Inflammatory macrophage treated with lipopolysaccharide for 4 hours (primary cell): ENCODE results near the gene CHD1L.
"Not testable (repeated sequence)": the region's sequence is repeated elsewhere in the genome, so short reads cannot be mapped to it uniquely, and the experiment has no call there.

Source experiments
- DNase-seq: peaks from one replicate; pipeline ENCODE4 v3.0.0-alpha.2; 2020

CHD1L gene

DNA sequence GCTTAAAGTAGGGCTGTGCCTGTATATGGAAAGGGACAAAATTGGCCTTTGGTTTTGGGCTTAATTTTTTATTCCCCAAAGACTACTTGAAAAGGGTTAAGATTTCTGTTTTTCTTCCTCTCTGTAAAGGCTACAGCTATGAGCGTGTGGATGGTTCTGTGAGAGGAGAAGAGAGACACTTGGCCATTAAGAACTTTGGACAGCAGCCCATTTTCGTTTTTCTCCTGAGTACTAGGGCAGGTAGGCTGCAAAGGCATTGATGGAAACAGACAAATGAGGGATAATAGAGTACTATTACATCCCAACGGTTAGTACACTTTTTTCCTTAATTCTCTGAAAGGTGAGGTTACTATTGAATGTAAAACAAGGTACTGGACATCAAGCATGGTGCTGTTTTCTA, 29.6 kb downstream of the CHD1L start:
- DNase-seq = no peak

DNA sequence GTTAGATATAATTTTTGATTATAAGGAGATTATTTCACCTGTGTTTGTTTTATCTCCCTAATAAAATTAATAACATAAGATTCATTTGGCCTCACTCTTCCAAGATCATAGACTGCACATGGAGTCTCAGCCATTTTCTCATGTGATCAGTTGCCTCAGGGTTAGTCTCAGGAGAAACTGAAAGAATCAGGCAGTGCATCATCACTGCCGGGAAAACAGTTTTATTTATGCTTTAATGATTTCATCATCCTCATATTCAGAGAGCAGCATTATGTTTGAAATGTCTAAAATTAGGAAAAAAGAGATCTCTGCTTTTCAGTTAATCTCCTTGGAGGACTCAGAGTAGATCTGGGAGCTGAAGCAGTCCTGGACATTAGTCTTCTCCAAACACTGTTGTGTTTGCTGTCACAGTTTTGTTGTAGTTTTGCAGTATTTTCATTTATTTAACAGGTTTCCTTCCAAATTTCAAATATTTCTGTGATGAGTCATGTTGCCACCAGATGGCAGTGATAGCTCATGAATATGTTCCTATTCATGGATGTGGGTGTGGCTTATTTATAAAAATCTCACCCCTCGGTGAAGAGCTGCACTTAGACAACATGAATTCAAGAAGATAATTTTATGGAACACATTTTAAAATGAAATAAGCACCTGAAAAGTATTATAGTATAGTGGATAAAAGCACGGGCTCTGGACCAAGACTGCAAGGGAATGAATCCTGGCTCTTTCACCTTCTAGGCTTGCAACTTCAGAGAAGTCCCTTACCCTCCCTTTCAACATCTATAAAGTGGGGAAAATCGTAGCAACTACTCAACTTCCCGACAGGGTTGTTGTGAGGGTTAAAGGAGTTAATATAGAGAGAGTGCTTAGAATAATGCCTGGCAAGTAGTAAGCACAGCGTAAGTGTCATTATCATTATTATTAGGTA, 31.2 kb downstream of the CHD1L start:
- DNase-seq = peak; percentile 64

DNA sequence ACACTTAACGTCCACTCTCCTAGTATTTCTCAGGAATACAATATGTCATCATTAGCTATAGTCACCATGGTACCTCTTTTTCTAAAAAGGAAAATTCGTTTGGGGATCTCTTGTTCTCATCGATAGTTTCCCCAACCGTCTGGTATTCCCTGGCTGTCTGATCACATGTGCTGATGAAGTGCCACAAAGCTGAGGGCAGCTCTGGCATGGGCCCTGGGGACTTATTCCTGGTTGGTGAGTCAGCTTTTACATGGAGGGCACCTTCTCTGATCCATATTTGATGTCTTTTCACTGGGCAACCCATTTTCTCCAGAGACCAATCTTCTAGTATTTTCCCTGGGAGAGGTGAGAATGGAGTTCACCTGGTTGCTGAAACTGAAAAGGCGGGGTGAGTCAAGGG, 39.5 kb downstream of the CHD1L start:
- no peak for DNase-seq

DNA sequence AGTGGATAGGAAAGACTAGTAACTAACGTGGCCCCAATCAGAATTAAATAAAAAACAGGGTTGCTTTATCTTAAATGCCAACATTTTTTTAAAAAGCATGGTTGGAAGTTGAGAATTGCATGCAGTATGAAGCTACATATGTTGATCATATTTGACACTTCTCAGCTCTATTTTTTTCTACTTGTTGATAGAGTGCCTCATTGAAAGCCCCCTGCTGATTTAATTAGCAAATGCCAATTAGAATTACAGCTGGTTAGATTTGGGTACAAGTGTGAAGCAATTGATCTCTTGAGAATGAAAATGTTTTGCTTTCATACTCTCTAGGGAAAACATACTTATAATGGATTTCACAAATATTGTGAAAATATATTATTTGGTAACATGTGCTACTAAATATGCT, 40.5 kb downstream of the CHD1L start:
- DNase-seq = no peak

DNA sequence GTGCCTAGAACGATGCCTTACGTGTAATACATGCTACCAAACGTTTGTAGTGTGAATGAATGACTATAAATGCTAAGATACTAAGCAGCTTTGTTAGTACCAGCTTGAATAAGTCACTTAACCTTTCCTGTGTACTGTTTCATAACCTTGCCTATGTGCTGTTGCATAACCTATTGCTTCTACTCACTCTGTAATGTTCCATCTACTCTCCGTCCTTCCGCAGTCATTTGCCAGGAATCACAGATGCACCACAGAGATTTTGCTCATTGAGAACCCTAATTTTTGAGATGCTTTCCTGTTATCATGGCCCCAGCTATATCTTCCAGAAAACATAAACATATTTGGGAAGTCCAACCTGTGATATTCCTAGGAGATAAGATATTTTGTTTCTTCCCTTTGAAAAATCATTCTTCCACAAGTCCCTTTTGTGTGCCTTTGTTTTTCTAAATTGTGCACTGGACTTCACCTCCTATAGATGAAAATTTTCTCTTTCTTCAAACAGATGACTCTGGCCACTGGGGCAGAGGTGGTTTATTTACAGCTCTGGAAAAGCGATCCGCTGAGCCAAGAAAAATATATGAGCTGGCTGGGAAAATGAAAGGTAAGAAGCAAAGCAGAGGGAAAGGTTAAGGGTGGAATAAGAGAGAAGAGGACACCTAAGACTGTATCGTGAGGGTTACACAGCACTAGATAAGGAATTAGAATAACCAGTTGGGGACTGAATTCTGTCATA, 44.8 kb downstream of the CHD1L start:
- DNase-seq = no peak

DNA sequence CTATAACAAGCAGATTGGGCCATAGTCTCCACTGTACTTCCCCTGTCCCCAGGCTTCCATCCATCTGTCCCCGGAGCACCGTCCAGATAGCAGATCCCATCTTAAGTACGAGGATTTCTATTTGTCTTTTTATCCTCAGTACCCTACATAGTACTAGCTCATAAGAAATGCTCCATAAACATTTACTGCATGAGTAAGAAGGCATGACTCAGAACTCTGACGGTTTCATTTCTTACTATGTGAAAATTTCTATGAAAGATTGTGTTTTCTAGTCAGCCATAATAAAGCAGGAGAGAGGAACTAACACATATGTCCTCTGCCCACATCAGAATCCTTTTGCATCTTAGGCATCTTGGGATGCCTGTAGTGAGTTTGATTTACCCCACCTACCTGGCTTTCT, 49.5 kb downstream of the CHD1L start:
- DNase-seq = peak; percentile 33

DNA sequence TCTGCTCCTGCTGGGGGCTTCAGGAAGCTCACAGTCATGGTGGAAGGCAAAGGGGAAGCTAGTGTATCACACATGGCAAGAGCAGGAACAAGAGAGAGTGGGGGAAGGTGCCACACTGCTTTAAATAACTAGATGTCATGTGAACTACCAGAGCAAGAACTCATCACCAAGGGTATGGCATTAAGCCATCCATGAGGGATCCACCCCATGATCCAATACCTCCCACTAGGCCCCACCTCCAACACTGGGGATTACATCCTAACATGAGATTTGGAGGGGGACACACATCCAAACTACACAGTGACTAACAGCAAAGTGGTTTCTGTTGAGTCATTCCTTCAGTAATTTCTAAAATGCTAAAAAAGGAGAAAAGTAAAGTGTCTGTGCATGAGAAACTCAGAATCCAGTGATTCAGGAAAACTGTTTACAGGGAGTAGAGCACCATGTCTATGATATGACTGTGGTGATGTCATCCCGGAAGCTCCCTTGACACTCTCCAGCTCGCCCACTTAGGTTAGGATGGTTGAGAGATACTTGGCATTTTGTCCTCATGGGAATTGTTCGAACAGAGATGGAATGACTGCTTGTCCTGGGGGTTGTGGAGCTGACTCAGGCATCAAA, 50.3 kb downstream of the CHD1L start:
- DNase-seq = peak; percentile 3

DNA sequence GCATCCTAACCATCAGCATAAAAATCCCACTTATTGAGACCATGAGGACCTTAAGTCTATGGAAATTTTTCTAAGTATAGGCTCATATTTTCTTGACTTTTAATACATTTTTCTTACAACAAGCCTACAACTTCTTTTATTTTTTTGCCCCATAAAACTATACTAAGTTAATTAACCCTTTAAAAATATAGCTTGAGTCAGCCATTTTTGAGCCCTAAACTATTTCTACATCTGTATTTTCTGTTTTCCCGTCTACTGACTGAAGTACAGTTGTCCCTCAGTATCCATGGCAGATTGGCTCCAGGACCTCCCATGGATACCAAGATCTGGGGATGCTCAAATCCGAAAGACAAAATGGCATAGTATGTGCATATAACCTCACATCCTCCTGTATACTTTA, 55.0 kb downstream of the CHD1L start:
- no peak for DNase-seq

DNA sequence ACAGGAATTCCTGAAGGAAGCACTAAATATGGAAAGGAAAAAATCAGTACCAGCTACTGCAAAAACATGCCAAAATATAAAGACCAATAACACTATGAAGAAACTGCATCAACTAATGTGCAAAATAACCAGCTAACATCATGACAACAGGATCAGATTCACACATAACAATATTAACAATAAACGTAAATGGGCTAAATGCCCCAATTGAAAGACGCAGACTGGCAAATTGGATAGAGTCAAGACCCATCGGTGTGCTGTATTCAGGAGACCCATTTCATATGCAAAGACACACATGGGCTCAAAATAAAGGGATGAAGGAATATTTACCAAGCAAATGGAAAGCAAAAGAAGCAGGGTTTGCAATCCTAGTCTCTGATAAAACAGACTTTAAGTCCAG, 63.3 kb downstream of the CHD1L start:
- not testable (repeated sequence) for DNase-seq

DNA sequence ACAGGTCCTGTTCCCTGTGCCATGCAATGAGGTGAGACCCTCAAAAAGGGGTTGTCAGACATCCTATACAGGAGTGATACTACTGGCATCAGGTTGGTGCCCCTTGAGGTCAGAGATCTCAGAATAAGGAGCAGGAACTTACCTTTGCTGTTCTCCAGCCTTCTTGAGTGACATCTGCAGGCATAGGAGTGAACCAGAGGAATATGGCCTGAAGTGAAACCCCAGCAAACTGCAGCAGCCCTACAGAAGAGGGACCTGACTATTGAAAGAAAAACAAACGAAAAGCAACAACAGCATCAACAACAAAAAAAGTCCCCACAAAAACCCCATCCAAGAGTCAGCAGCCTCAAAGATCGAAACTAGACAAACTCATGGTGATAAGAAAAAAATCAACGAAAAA, 74.5 kb downstream of the CHD1L start:
- DNase-seq = no peak

DNA sequence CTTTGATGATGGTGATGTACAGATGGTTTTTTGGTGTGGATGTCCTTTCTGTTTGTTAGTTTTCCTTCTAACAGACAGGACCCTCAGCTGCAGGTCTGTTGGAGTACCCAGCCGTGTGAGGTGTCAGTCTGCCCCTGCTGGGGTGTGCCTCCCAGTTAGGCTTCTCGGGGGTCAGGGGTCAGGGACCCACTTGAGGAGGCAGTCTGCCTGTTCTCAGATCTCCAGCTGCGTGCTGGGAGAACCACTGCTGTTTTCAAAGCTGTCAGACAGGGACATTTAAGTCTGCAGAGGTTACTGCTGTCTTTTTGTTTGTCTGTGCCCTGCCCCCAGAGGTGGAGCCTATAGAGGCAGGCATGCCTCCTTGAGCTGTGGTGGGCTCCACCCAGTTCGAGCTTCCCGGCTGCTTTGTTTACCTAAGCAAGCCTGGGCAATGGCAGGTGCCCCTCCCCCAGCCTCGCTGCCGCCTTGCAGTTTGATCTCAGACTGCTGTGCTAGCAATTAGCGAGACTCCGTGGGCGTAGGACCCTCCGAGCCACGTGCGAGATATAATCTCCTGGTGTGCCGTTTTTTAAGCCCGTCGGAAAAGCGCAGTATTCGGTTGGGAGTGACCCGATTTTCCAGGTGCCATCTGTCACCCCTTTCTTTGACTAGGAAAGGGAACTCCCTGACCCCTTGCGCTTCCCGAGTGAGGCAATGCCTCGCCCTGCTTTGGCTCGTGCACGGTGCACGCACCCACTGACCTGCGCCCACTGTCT, 84.6 kb downstream of the CHD1L start:
- not testable (repeated sequence) for DNase-seq

DNA sequence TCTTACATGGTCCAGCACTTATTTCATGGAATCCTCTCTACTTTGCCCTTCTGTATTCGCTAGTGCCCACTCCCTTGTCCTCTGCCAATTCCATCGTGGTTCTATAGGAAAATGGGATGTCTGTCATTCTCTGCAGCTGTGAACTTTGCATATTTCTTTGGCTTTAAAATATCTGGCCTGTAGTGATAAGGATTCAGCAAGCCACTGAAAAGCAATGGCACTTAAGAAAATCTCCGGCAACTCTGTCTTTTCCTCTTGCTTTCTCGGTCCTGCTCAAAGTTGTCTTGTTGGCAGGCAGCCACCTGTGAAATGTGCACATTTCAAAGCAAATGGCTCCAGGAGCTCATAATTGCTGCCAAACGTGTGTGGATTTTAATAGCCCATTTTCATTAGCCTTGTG, 91.8 kb downstream of the CHD1L start:
- no peak for DNase-seq

DNA sequence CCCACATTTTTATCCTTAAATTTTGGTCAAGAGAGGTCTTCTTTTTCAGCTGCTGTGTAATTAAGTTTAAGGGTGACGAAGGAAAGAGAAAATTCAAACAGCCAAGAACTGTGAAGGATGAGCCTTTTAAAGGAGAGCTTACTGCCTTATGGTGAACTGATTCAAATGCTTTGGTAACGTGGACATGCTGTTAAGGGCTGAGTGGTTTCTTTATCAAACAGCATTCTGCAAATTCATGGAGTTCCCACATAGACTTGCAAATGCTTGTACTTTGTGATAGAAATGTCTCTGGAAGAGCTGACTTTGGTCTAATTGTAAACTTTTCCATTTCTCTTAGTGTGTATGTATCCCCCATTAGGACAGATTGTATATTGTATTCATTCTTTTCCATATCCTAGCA, 93.8 kb downstream of the CHD1L start:
- no peak for DNase-seq

DNA sequence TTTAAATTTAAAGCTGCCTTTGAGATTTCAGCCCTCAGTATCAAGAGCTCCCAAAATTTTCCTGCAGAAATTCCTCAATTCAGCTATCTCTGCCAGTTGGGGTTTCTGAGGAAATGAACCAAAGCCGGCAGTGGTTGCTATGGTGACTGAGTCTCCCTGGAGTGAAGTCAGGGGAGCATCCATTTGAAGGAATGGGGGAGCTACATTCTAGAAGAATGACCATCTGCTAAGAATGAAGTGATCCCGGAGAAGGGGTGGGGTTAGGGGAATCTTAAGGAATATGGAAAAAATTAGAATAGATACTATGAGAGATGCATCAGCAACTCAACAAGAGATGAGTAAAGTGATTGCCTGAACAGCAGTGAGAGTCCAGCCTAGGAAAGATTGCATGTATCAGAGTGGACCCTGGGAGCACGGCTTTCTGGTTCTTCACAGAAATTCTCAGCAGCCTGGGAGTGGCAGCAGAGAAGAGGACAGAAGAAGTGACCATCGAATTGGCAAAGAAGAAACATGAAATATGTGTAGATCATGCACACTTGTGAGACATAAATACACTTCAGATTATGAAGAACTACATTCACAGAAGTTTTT, 94.7 kb downstream of the CHD1L start:
- DNase-seq = no peak

DNA sequence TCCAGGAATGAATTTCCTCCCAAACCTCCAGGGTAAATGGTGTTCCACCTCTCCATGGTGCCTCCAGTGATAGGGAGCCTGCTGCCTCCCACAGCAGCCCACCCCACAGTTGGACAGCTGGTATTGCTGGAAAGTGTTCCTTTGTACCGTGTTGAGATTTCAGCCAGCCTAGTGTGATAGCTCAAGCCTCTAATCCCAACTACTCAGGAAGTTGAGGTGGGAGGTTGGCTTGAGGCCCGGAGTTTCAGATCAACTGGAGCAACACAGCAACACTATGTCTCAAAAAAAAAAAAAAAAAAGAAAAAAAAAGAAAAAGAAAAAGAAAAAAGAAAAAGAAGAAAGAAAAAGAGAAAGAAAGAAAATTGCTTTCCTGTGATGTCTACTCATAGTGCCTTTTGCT, 96.1 kb downstream of the CHD1L start:
- DNase-seq = no peak

DNA sequence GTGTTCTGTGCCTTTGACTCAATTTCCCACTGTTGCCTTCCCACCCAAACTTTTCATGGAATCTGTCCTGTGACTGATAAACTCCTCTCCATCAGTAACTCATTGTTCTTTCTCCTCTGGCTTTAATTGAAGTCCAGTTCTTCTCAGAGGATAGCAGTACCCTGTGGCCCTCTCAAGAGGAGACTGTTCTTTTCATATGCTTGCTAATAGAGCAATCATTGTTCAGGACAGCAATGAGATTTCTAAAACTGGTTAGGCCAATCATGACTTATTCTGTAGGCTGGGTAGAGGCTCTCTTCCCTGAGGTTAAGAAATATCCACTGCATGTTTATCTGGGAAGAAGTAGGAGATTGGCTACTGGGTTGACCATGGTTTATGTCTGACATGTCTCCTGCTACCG, 98.8 kb downstream of the CHD1L start:
- no peak for DNase-seq
